GM18505 (cell line): ENCODE measurements around the gene ARHGAP15.

ENCODE experiments used
- ATAC-seq: cut with Tn5 transposase; IDR thresholded peaks from one replicate; pipeline ENCODE4 v1.9.1; 2021; ENCODE audit not compliant: unreplicated experiment
- POLR2A ChIP-seq: IDR thresholded peaks from 4 replicates; pipeline ENCODE4 v1.6.1; 2011; ENCODE audit warnings: borderline replicate concordance; ENCODE audit not compliant: insufficient read depth, insufficient read length; ENCODE audit errors: extremely low read depth

The ARHGAP15 gene

GRCh38 chr2:143124445-143124844 is 4.8 kb upstream of the ARHGAP15 start:
- TF ChIP-seq POLR2A: no peak
- no peak for ATAC-seq

- ATAC-seq: no peak
These were observed 3.5 kb upstream of the ARHGAP15 start for GRCh38 chr2:143125717-143126116.

DNA sequence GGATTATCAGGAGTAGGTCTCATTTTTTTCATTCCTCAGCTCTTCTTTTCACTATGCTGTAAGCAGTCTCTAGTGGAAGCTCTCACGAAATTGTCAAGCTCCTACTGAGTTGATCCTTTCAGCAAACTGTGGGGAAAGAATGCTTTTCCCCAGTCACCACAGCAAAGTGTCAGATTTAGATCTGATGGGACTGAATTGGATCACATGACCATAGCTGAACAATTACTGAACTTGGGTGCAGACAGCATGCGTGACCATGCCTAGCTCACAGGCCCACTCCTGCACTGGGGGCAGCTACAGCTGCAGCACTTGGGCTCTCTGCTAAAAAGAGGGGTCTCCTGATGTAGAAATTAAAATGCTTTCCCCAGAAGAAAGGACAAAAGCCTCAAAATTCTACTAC is 3.1 kb downstream of the ARHGAP15 start:
- TF ChIP-seq POLR2A: peak; percentile 18

More at GRCh38 chr2:143125717-143126116, 3.5 kb upstream of the ARHGAP15 start:
- no peak for TF ChIP-seq POLR2A

DNA sequence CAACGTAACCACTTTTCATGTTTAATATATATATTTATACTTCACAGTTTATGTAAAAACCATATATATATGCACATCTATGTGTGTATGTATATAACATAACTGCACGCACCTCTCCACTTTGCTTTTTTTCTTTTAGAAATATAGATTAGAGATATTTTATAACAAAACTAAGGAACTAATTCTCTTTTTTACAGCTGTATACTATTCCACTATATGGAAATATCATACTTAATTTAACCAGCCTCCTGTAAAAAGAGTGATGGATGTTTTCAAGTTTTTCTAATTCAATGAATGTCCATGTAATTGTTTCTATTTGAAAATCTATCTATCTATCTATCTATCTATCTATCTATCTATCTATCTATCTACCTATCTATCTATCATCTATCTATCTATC is 4.6 kb downstream of the ARHGAP15 start:
- ATAC-seq: no peak

More for the DNA sequence above, 3.1 kb downstream of the ARHGAP15 start:
- ATAC-seq: peak; percentile 34

GRCh38 chr2:143138292-143138691 is 9.1 kb downstream of the ARHGAP15 start:
- no peak for ATAC-seq
- TF ChIP-seq POLR2A: no peak

More for the DNA sequence above, 4.6 kb downstream of the ARHGAP15 start:
- TF ChIP-seq POLR2A: no peak

DNA sequence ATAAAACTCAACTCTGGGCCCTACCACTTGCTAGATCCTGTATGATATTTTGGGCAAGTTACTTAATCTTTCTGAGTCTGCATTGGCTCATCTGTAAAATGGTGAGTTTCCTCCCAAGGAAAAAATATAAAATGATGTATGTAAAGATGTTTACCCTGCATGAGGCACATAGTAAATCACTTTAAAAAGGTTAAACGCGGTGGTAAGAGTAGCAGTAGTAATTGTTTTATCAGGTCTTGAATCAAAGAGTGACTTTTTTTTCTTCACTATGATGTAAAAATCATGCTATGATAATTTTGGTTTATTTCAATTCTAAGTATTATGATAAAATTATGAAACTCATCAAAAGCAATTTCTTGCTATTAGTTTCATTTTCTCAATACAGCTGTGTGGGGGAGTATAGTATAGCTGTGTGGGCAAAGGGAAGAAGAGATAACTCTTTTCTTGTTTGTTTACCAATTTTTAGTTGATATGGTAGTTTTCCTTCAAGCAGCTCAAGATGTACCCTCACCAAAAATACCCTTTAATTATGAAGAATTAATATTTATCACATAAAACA is 10.7 kb downstream of the ARHGAP15 start:
- no peak for TF ChIP-seq POLR2A
- ATAC-seq: no peak

GRCh38 chr2:143140864-143141661 is 11.8 kb downstream of the ARHGAP15 start:
- TF ChIP-seq POLR2A: no peak
- ATAC-seq: peak; percentile 89

GRCh38 chr2:143142598-143142997 is 13.4 kb downstream of the ARHGAP15 start:
- ATAC-seq: no peak

DNA sequence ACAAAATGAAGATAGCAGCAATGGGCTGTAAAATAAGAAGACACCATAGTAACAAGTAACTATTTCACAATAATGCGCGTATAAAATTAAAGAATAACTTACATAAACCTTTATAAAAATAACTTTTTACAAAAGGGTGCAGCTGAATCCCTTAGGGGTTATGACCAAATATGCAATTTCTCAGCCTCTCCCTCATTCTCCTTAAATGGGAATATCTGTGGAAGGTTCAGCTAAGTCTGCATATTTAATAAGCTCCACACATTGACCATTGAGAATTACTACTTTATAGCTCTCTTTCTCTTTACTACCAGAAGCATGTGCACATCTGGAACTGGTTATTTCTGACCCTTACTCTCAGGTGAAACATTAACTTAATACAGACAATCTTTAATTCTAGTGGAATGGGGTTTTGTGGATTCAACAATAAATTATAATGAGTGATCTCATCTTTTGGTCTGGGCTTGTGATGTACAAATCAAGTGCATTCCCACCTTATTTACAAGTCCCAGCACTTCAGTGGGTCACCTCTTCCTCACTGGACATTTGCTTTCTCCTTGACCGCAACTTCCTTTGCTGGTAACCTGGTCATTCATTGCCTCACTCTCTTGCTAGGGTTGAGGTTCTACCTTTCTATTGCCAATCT is 15.7 kb downstream of the ARHGAP15 start:
- no peak for TF ChIP-seq POLR2A
- ATAC-seq: no peak

More at GRCh38 chr2:143142598-143142997, 13.4 kb downstream of the ARHGAP15 start:
- no peak for TF ChIP-seq POLR2A

DNA sequence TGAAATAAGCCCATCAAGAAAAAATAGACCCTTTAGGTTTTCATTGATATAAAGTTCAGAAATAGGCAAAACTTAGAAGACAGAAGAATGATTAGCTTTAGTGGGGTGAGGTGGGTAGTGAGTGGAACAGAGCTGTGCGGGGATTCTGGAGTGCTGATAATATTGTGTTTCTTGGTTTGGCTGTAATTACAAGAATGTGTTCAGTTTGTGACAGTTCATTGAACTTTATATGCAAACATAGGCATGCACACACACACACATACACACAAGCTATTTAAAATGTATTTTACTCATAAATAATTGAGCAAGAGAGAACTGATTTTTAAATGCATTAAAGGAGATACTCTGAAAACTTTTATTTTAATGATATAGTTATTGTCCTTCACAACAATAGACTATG is 17.1 kb downstream of the ARHGAP15 start:
- no peak for ATAC-seq
- no peak for TF ChIP-seq POLR2A

DNA sequence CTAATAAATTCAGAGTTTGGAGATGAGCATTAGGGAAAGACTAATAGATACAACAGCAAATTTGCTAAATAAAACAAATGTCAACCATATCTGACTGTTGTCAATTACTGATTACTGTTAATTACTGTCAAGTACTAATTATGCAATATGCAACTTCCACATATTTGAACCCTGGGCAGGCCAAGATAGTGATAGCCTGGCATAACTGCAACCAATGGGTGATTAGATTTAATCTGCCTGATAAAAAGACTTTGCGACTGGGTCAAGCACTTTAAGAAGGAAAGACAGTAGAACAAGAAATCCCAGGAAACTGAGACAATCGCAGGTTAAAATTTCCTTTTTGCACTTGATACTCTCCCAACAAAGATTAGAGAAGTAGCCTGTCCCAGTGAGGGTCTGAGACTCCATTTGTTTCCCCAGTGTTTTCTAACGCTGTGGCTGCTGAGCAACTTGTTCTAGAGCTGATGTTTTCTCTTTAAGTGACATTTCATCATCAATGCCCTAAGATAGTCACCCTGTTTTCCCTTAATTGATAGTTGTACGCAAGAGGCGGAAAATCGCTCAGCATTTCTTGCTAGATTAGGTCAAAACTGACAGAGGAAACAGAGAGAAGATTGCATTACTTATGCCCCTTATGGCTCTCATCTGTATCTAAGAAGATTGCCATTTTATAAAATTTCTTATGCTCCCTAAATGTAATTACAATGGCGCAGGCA is 17.8 kb downstream of the ARHGAP15 start:
- ATAC-seq: no peak
- no peak for TF ChIP-seq POLR2A

DNA sequence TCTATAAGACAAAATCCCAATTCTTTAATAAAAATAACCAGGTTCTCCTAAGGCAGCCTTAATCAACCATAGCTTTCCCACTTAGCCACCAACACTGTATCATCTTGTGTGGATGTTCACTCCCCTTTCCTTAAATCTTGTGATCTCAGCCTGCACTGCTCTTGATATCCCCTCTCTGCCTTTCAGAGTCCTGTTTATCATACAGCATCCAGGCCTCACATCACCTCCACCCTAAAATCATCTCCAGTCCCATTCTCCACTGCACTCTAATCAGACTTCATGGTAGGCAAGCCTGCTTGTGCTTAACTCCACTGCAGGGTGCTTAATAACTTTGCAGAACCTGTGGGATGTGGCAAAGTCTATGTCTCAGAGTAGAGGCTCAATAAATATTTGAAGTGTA is 18.8 kb downstream of the ARHGAP15 start:
- no peak for ATAC-seq
- TF ChIP-seq POLR2A: no peak

DNA sequence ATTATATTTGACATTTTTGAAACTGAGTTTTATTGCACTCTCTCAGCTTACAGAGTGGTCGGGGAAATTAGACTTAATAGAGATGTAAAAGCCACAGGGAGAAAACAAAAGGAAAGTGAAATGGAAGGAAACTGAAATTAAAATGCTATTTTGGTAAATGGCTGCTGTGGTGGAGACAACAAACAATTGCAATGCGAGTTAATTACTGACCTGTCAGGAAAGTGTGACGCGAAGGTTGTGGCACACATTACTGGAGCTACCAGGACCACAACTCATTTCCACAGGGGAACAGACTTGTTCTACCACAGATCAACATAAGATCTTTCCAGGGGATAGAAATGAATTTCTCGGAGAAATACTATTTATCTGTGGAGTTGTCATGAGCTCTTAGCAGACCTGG is 19.5 kb downstream of the ARHGAP15 start:
- no peak for TF ChIP-seq POLR2A
- no peak for ATAC-seq
